Kidney (tissue), 14 donors: ENCODE measurements around the gene KLHL3. TPM values are rescaled to one million over a fixed set of nuclear protein-coding genes. Genes with fewer than 3 reads are reported as not detected.
A peak's percentile ranks its signal among the peaks of the same experiment; 100 is the strongest.

Experiments used
- DNase-seq, 5 donors: peaks; one replicate each; pipeline ENCODE4 v3.0.0-alpha.2; 2013 to 2020
- FAIRE-seq: peaks from 2 replicates; lab custom pipeline; 2012; peaks lifted over from hg19 to GRCh38; lab: Jason Lieb, UNC
- H3K27ac ChIP-seq, 2 donors: one replicate each; pipeline ENCODE4 v1.7.0; 2013; ENCODE audit warnings: low read depth in 2 of 2, low read length in 2 of 2, inconsistent platforms in 1 of 2
- H3K27me3 ChIP-seq: one replicate; pipeline ENCODE4 v1.7.1; 2013; ENCODE audit warnings: low read length, inconsistent platforms; ENCODE audit not compliant: control insufficient read depth, insufficient read depth
- H3K36me3 ChIP-seq, 3 donors: one replicate each; pipeline versions ENCODE4 v1.7.0 to v1.7.1; 2013; ENCODE audit warnings: low read length in 3 of 3, control low read depth in 1 of 3, inconsistent platforms in 1 of 3; ENCODE audit not compliant: insufficient read depth in 3 of 3, control insufficient read depth in 2 of 3
- H3K4me1 ChIP-seq, 3 donors: one replicate each; pipeline versions ENCODE4 v1.7.0 to v1.7.1; 2013; ENCODE audit warnings: low read length in 3 of 3, inconsistent platforms in 1 of 3, low read depth in 1 of 3; ENCODE audit not compliant: control insufficient read depth in 2 of 3, insufficient read depth in 2 of 3
- H3K4me3 ChIP-seq, 3 donors: one replicate each; pipeline versions ENCODE4 v1.7.0 to v1.8.1; 2013; ENCODE audit warnings: low read length in 3 of 3, control low read depth in 1 of 3, inconsistent platforms in 1 of 3
- H3K9ac ChIP-seq, 3 donors: one replicate each; pipeline versions ENCODE4 v1.7.0 to v1.7.1; 2013; ENCODE audit warnings: low read length in 3 of 3, control low read depth in 1 of 3, inconsistent platforms in 1 of 3
- H3K9me3 ChIP-seq, 3 donors: one replicate each; pipeline versions ENCODE4 v1.7.0 to v1.7.1; 2013; ENCODE audit warnings: low read length in 3 of 3, control low read depth in 1 of 3, inconsistent platforms in 1 of 3; ENCODE audit not compliant: control insufficient read depth in 2 of 3, insufficient read depth in 1 of 3
- CTCF ChIP-seq: IDR thresholded peaks from 3 replicates; pipeline ENCODE4 v1.5.1; 2012; ENCODE audit warnings: mild to moderate bottlenecking, moderate library complexity, borderline replicate concordance; ENCODE audit not compliant: insufficient read depth; ENCODE audit errors: extremely low read depth
- intact Hi-C: fragments of 100-400 bp; cut with DNase I; formaldehyde crosslinking; loops from one replicate; pipeline ENCODE4 v1.11.1; 2022
- polyA plus RNA-seq: library from polyadenylated mRNA; stranded (reverse); fragments of 350-450 nt; fragmentation: Illumina TruSeq; extraction: RNeasy Lipid Tissue Mini Kit (QIAGEN cat#74804); gene quantifications from one replicate; pipeline ENCODE4 v1.2.3, GENCODE V29; 2014; ENCODE audit warnings: low read depth, low replicate concordance; ENCODE audit not compliant: insufficient read depth
- total RNA-seq: library from RNA; stranded (reverse); fragmentation: NEBNext Ultra II Directional; extraction: Animal tissue kit (Norgen Biotek cat#: 25700); gene quantifications from one replicate; pipeline ENCODE4 v1.2.1, GENCODE V29; 2021
- donor health status: control.
- donor health status: control.
- donor health status: control.
- donor health status: control.
- donor health status: control.
- donor health status: DM: yes; HTN: yes; CAD: no.
- donor health status: Normal renal cell carcinoma (clear cell type).

The KLHL3 gene
- total and polyA plus RNA-seq, 2 donors from 2014 or later: 8.6 to 15.0 TPM

DNA sequence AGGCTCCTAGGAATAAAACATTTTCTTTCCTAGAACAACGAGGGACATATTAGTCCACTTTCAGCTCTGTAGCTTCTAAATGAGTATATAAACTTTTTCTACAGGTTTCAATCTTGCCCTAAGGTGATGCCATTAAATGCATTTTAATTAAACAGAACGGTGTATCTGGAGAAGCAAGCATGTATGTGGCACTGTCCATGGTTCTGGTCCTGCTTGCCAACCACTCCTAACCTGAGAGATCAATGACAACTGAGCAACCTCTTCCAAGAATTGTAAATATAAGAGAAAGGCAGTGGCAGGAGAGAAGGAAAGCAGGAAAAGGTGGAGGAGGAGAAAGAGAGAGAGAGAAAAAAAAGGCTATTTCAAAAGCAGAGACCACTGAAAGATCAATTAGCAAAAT lies 141.2 kb downstream of the KLHL3 start:
- Histone ChIP-seq H3K27ac (no peak overlapping the region), H3K4me3 (no peak overlapping the region), H3K9ac (no peak overlapping the region), H3K36me3 (no peaks in the 10 kb centered on the region), H3K27me3 (no peaks in the 10 kb centered on the region), H3K4me1 (no peaks in the 10 kb centered on the region), H3K9me3 (peaks cover 0 to 5% (median 0%) of the 10 kb centered on the region in 3 donors)
- DNase-seq: peak in 2 of 5 donors; percentile 27 to 46
- TF ChIP-seq CTCF: no peak
- no peak for FAIRE-seq
- intact Hi-C loops: no loop called here

DNA sequence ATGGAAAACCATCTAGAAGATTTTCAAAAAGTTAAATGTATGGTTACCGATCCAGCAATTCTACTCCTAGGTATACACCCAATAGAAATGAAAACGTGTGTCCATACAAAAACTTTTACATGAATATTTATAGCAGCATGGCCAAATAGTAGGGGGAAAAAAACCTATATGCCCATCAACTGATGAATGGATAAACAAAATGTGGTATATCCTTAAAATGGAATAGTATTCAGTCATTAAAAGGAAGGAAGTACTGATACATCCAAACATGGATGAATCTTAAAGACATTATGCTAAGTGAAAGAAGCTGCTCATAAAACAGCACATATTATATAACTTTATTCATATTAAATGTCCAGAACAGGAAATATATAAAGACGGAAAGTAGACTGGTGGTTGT lies 143.6 kb downstream of the KLHL3 start:
- H3K9ac ChIP-seq: no peak overlapping the region
- no peak for TF ChIP-seq CTCF
- no peak overlapping the region for H3K4me3 ChIP-seq
- DNase-seq: no peak
- no peak overlapping the region for H3K27ac ChIP-seq
- peaks cover 0 to 5% (median 0%) of the 10 kb centered on the region in 3 donors for H3K9me3 ChIP-seq
- H3K36me3 ChIP-seq: no peaks in the 10 kb centered on the region
- no peak for FAIRE-seq
- H3K4me1 ChIP-seq: no peaks in the 10 kb centered on the region
- H3K27me3 ChIP-seq: no peaks in the 10 kb centered on the region
- intact Hi-C loops: no loop called here

GRCh38 chr5:137589185-137589584 lies 146.7 kb downstream of the KLHL3 start:
- no peak for TF ChIP-seq CTCF
- Histone ChIP-seq H3K27me3 (no peaks in the 10 kb centered on the region), H3K4me1 (no peaks in the 10 kb centered on the region), H3K27ac (no peak overlapping the region), H3K36me3 (no peaks in the 10 kb centered on the region), H3K9ac (no peak overlapping the region), H3K4me3 (no peak overlapping the region), H3K9me3 (peaks cover 0 to 5% (median 0%) of the 10 kb centered on the region in 3 donors)
- no peak for DNase-seq
- FAIRE-seq: no peak
- intact Hi-C loops: no loop called here

DNA sequence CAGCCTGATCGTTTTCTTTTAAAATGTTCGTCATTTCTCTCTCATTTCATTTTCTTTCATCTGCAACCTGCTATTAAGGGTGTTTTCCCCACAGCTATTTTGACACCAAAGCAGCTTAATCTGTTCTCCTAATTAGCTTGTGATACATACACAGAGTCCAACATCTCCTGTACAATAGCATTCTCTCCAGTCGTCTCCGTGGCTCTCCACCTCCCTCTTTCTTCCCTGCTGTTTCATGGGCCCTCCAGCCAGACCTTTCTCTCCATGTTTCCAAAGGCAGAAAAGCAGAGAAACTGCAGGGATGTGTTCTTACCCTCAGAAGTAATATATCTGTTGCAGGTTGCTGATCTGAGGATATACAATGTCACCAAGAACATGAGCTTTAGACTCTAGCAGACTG lies 148.0 kb downstream of the KLHL3 start:
- Histone ChIP-seq H3K36me3 (no peaks in the 10 kb centered on the region), H3K4me3 (no peak overlapping the region), H3K9ac (no peak overlapping the region), H3K4me1 (no peaks in the 10 kb centered on the region), H3K27me3 (no peaks in the 10 kb centered on the region), H3K27ac (no peak overlapping the region), H3K9me3 (peaks cover 0 to 5% (median 0%) of the 10 kb centered on the region in 3 donors)
- FAIRE-seq (no peak), DNase-seq (no peak)
- TF ChIP-seq CTCF: no peak
- intact Hi-C loops: no loop called here
